H9 (cell line): ENCODE measurements around the gene DNAJC12. TPM values are rescaled to one million over a fixed set of nuclear protein-coding genes. Genes with fewer than 3 reads are reported as not detected.

Experiments used
- DNase-seq: peaks from one replicate; pipeline ENCODE4 v3.0.0-alpha.2; 2017
- H2AFZ ChIP-seq: one replicate; pipeline ENCODE4 v1.6.1; 2013; ENCODE audit warnings: mild to moderate bottlenecking, low read length, control low read depth, moderate library complexity
- H2AK5ac ChIP-seq: 2 replicates; pipeline ENCODE4 v1.6.1; 2013; ENCODE audit warnings: low read length, control low read depth, mixed read lengths; ENCODE audit not compliant: insufficient read length
- H2BK120ac ChIP-seq: one replicate; pipeline ENCODE4 v1.6.1; 2013; ENCODE audit warnings: low read depth, mild to moderate bottlenecking, low read length, control low read depth, inconsistent platforms; ENCODE audit not compliant: poor library complexity, severe bottlenecking
- H2BK12ac ChIP-seq: 2 replicates; pipeline ENCODE4 v1.6.1; 2013; ENCODE audit warnings: low read length, control low read depth, mixed read lengths, low read depth; ENCODE audit not compliant: insufficient read length
- H2BK15ac ChIP-seq: 2 replicates; pipeline ENCODE4 v1.6.1; 2013; ENCODE audit warnings: low read depth, low read length, control low read depth
- H2BK20ac ChIP-seq: one replicate; pipeline ENCODE4 v1.6.1; 2013; ENCODE audit warnings: low read depth, mild to moderate bottlenecking, low read length, control low read depth, inconsistent platforms; ENCODE audit not compliant: poor library complexity, severe bottlenecking
- H2BK5ac ChIP-seq: 2 replicates; pipeline ENCODE4 v1.6.1; 2013; ENCODE audit warnings: low read length, control low read depth, mixed read lengths; ENCODE audit not compliant: insufficient read length
- H3K14ac ChIP-seq: 2 replicates; pipeline ENCODE4 v1.6.1; 2013; ENCODE audit warnings: low read length, control low read depth; ENCODE audit not compliant: insufficient read depth
- H3K18ac ChIP-seq: 2 replicates; pipeline ENCODE4 v1.6.1; 2013; ENCODE audit warnings: low read depth, mild to moderate bottlenecking, mixed read lengths, low read length, control low read depth; ENCODE audit not compliant: insufficient read length
- H3K23ac ChIP-seq: 2 replicates; pipeline ENCODE4 v1.6.1; 2013; ENCODE audit warnings: low read length, control low read depth, mixed read lengths, low read depth; ENCODE audit not compliant: insufficient read length
- H3K23me2 ChIP-seq: 2 replicates; pipeline ENCODE4 v1.6.1; 2013; ENCODE audit warnings: low read depth, mild to moderate bottlenecking, mixed read lengths, low read length, control low read depth; ENCODE audit not compliant: insufficient read length, poor library complexity, severe bottlenecking
- H3K27ac ChIP-seq: 2 replicates; pipeline ENCODE4 v1.5.1; 2013; ENCODE audit warnings: low read length, control low read depth, mixed read lengths, low read depth; ENCODE audit not compliant: insufficient read length
- H3K27me3 ChIP-seq: 2 replicates; pipeline ENCODE4 v1.6.1; 2013; ENCODE audit warnings: low read length, control low read depth, inconsistent platforms; ENCODE audit not compliant: insufficient read depth
- H3K4ac ChIP-seq: 2 replicates; pipeline ENCODE4 v1.6.1; 2013; ENCODE audit warnings: low read depth, mild to moderate bottlenecking, control low read depth, inconsistent platforms, low read length, moderate library complexity
- H3K4me1 ChIP-seq: 2 replicates; pipeline ENCODE4 v1.6.1; 2013; ENCODE audit warnings: low read length, control low read depth, inconsistent platforms; ENCODE audit not compliant: insufficient read depth
- H3K4me2 ChIP-seq: 2 replicates; pipeline ENCODE4 v1.6.1; 2013; ENCODE audit warnings: low read length, control low read depth, mixed read lengths; ENCODE audit not compliant: insufficient read length, insufficient read depth
- H3K56ac ChIP-seq: 2 replicates; pipeline ENCODE4 v1.6.1; 2013; ENCODE audit warnings: low read depth, mild to moderate bottlenecking, mixed read lengths, low read length, control low read depth; ENCODE audit not compliant: insufficient read length
- H3K79me1 ChIP-seq: 2 replicates; pipeline ENCODE4 v1.6.1; 2013; ENCODE audit warnings: low read depth, mild to moderate bottlenecking, moderate library complexity, low read length, control low read depth, inconsistent platforms; ENCODE audit not compliant: insufficient read depth, poor library complexity, severe bottlenecking
- H3K79me2 ChIP-seq: 2 replicates; pipeline ENCODE4 v1.6.1; 2013; ENCODE audit warnings: low read length, control low read depth, inconsistent platforms; ENCODE audit not compliant: insufficient read depth
- H3K9ac ChIP-seq: 2 replicates; pipeline ENCODE4 v1.6.1; 2013; ENCODE audit warnings: low read length, control low read depth, mixed read lengths; ENCODE audit not compliant: insufficient read length; ENCODE audit errors: extremely low read depth
- H3K9me3 ChIP-seq: one replicate; pipeline ENCODE4 v1.6.1; 2013; ENCODE audit warnings: low read depth, low read length, inconsistent platforms; ENCODE audit not compliant: control insufficient read depth
- H3T11ph ChIP-seq: one replicate; pipeline ENCODE4 v1.6.1; 2013; ENCODE audit warnings: mild to moderate bottlenecking, low read length, control low read depth, inconsistent platforms
- H4K20me1 ChIP-seq: one replicate; pipeline ENCODE4 v1.6.1; 2013; ENCODE audit not compliant: control insufficient read depth, insufficient read length, insufficient read depth
- H4K5ac ChIP-seq: 2 replicates; pipeline ENCODE4 v1.6.1; 2013; ENCODE audit warnings: low read depth, mild to moderate bottlenecking, mixed read lengths, low read length, control low read depth; ENCODE audit not compliant: insufficient read length
- H4K8ac ChIP-seq: replicated peaks from 2 replicates; pipeline ENCODE4 v1.6.1; 2013; ENCODE audit warnings: low read length, control low read depth, mixed read lengths, low read depth; ENCODE audit not compliant: insufficient read length
- H4K91ac ChIP-seq: 2 replicates; pipeline ENCODE4 v1.6.1; 2013; ENCODE audit warnings: low read depth, mild to moderate bottlenecking, moderate library complexity, mixed read lengths, low read length, control low read depth; ENCODE audit not compliant: insufficient read length
- H3K27ac Mint-ChIP-seq, 3 experiments: 2 replicates in 2 of 3; 3 replicates in 1 of 3; pipeline ENCODE4 v1.8.0; 2020 to 2021; ENCODE audit warnings: mixed read lengths in 3 of 3, mild to moderate bottlenecking in 1 of 3, moderate library complexity in 1 of 3
- H3K27me3 Mint-ChIP-seq: 2 replicates; pipeline ENCODE4 v1.8.0; 2021; ENCODE audit warnings: low read depth, mild to moderate bottlenecking, moderate library complexity, mixed read lengths
- H3K36me3 Mint-ChIP-seq, 3 experiments: 2 replicates in 2 of 3; 3 replicates in 1 of 3; pipeline ENCODE4 v1.8.0; 2020 to 2021; ENCODE audit warnings: low read depth in 3 of 3, mixed read lengths in 3 of 3; ENCODE audit not compliant: insufficient read depth in 1 of 3
- H3K4me1 Mint-ChIP-seq, 2 experiments: 2 replicates each; pipeline ENCODE4 v1.8.0; 2020; ENCODE audit warnings: mixed read lengths in 2 of 2
- H3K4me3 Mint-ChIP-seq, 2 experiments: 2 replicates in 1 of 2; 3 replicates in 1 of 2; pipeline ENCODE4 v1.8.0; 2020 to 2021; ENCODE audit warnings: mild to moderate bottlenecking in 2 of 2, mixed read lengths in 2 of 2, moderate library complexity in 1 of 2
- H3K9me3 Mint-ChIP-seq, 2 experiments: 2 replicates in 1 of 2; 3 replicates in 1 of 2; pipeline ENCODE4 v1.8.0; 2020; ENCODE audit warnings: mild to moderate bottlenecking in 2 of 2, mixed read lengths in 2 of 2, moderate library complexity in 1 of 2
- CTCF ChIP-seq: fragments of 200-600 bp; sonication (generic); conservative IDR thresholded peaks from 3 replicates; pipeline ENCODE4 v1.8.0; 2021; ENCODE audit warnings: antibody characterized with exemption, mild to moderate bottlenecking
- WGBS: extraction: QIAGEN DNeasy Blood & Tissue Kit; methylation state at CpG from one replicate; pipeline ENCODE4 v1.1.7; 2013; ENCODE audit warnings: missing lambda C conversion rate, low lambda C conversion rate, mixed read lengths; ENCODE audit not compliant: insufficient read length; ENCODE audit errors: extremely low coverage; 5-methylcytosine and 5-hydroxymethylcytosine counted together
- total RNA-seq: library from RNA; stranded (reverse); gene quantifications from 2 replicates; pipeline ENCODE4 v1.2.1, GENCODE V29; 2021

The DNAJC12 gene
- total RNA-seq, 1 experiment from 2014 or later, result 0.85 TPM

- no peak overlapping the region for H3K14ac ChIP-seq
- H4K20me1 ChIP-seq, result no peaks in the 10 kb centered on the region
- no CpG with 5 or more reads among the region's 3 CpGs for WGBS
- H2BK12ac ChIP-seq, result no peak overlapping the region
- H3K79me2 ChIP-seq, result no peaks in the 10 kb centered on the region
- H4K8ac ChIP-seq, result no peak overlapping the region
- H3K27me3 ChIP-seq, result no peaks in the 10 kb centered on the region
- H3K36me3 Mint-ChIP-seq, result no peaks in the 10 kb centered on the region; a peak in 1 of 7 replicates
- H2BK15ac ChIP-seq, result no peak overlapping the region
- no peak overlapping the region for H3K27ac ChIP-seq
- no peak for TF ChIP-seq CTCF
- no peaks in the 10 kb centered on the region for H3K23me2 ChIP-seq
- no peaks in the 10 kb centered on the region for H3K27me3 Mint-ChIP-seq
- H3K4me2 ChIP-seq, result no peak overlapping the region
- H3K18ac ChIP-seq, result no peak overlapping the region
- H2AK5ac ChIP-seq, result no peak overlapping the region
- no peak overlapping the region for H3K27ac Mint-ChIP-seq
- H3K9me3 Mint-ChIP-seq, result no peaks in the 10 kb centered on the region
- no peak overlapping the region for H2BK120ac ChIP-seq
- H2BK20ac ChIP-seq, result no peak overlapping the region
- no peak overlapping the region for H2AFZ ChIP-seq
- no peak overlapping the region for H3K9ac ChIP-seq
- no peak for DNase-seq
- H4K5ac ChIP-seq, result no peak overlapping the region
- no peaks in the 10 kb centered on the region for H3K4me1 Mint-ChIP-seq
- no peak overlapping the region for H3K56ac ChIP-seq
- no peaks in the 10 kb centered on the region for H3K79me1 ChIP-seq
- no peak overlapping the region for H3K23ac ChIP-seq
- no peak overlapping the region for H3T11ph ChIP-seq
- no peak overlapping the region for H2BK5ac ChIP-seq
- no peak overlapping the region for H4K91ac ChIP-seq
- H3K4me3 Mint-ChIP-seq, result no peak overlapping the region
- no peaks in the 10 kb centered on the region for H3K4me1 ChIP-seq
- H3K9me3 ChIP-seq, result no peaks in the 10 kb centered on the region
- H3K4ac ChIP-seq, result no peak overlapping the region
These were observed 19.7 kb downstream of the DNAJC12 start for GRCh38 chr10:67818323-67818722.
